Measurements from ENCODE around the gene ELN.

DNA sequence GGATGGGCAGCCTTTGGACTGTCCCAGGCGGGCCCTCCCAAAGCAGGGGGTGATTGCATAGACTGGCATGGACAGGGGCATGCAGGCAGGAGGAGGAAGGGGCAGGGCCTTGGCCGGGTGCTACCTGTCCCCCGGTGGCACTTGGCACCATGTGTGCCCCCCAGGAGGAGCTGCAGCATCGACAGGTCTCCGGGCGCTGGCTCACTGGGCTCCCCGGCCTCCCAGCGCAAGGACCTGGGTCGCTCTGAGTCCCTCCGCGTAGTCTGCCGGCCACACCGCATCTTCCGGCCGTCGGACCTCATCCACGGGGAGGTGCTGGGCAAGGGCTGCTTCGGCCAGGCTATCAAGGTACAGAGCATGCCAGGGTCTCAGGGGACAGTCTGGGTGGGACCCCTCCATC is 78.9 kb downstream of the ELN start:
- TF ChIP-seq, protein P1, sequence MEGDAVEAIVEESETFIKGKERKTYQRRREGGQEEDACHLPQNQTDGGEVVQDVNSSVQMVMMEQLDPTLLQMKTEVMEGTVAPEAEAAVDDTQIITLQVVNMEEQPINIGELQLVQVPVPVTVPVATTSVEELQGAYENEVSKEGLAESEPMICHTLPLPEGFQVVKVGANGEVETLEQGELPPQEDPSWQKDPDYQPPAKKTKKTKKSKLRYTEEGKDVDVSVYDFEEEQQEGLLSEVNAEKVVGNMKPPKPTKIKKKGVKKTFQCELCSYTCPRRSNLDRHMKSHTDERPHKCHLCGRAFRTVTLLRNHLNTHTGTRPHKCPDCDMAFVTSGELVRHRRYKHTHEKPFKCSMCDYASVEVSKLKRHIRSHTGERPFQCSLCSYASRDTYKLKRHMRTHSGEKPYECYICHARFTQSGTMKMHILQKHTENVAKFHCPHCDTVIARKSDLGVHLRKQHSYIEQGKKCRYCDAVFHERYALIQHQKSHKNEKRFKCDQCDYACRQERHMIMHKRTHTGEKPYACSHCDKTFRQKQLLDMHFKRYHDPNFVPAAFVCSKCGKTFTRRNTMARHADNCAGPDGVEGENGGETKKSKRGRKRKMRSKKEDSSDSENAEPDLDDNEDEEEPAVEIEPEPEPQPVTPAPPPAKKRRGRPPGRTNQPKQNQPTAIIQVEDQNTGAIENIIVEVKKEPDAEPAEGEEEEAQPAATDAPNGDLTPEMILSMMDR (IDR thresholded peaks at IDR 0.05), result no peak
- no peak for TF ChIP-seq EZH2 (IDR thresholded peaks at IDR 0.05)
- TF ChIP-seq EZH2phosphoT487 (IDR thresholded peaks at IDR 0.05), result no peak
